ENCODE measurements around the gene CCDC88C.

The CCDC88C gene

GRCh38 chr14:91311284-91311662 lies 106.3 kb downstream of the CCDC88C start:
- Histone ChIP-seq H3K27me3 (ENCODE audit: insufficient read depth, low read length) (no peaks in the 10 kb centered on the region), H3K4me3 (ENCODE audit: low read length) (no peak overlapping the region), H3K4me1 (ENCODE audit: insufficient read depth, low read length) (peaks cover 8% of the 10 kb centered on the region; the same call in 1 of the 2 replicates), H3K9me3 (ENCODE audit: insufficient read depth, low read depth, low read length) (peaks cover 26% of the 10 kb centered on the region), H3K27ac (ENCODE audit: low read length) (no peak overlapping the region), H3K36me3 (ENCODE audit: insufficient read depth, low read depth, low read length) (peaks cover 92% of the 10 kb centered on the region), H3K9ac (ENCODE audit: low read depth, low read length) (no peak overlapping the region)

GRCh38 chr14:91310606-91311283 lies 106.9 kb downstream of the CCDC88C start:
- H3K36me3 ChIP-seq (ENCODE audit: insufficient read depth, low read depth, low read length) = peaks cover 88% of the 10 kb centered on the region
- peaks cover 11% of the 10 kb centered on the region; the same call in 1 of the 2 replicates for H3K4me1 ChIP-seq (ENCODE audit: insufficient read depth, low read length)
- peaks cover 26% of the 10 kb centered on the region for H3K9me3 ChIP-seq (ENCODE audit: insufficient read depth, low read depth, low read length)
- H3K9ac ChIP-seq (ENCODE audit: low read depth, low read length) = no peak overlapping the region
- H3K4me3 ChIP-seq (ENCODE audit: low read length) = no peak overlapping the region
- no peak overlapping the region for H3K27ac ChIP-seq (ENCODE audit: low read length)
- no peaks in the 10 kb centered on the region for H3K27me3 ChIP-seq (ENCODE audit: insufficient read depth, low read length)

- peaks cover 18% of the 10 kb centered on the region; the same call in 1 of the 2 replicates for H3K4me1 ChIP-seq (ENCODE audit: insufficient read depth, low read length)
- no peaks in the 10 kb centered on the region for H3K27me3 ChIP-seq (ENCODE audit: insufficient read depth, low read length)
- no peak overlapping the region for H3K9ac ChIP-seq (ENCODE audit: low read depth, low read length)
- no peak overlapping the region for H3K4me3 ChIP-seq (ENCODE audit: low read length)
- H3K36me3 ChIP-seq (ENCODE audit: insufficient read depth, low read depth, low read length) = peaks cover 87% of the 10 kb centered on the region
- peaks cover 17% of the 10 kb centered on the region for H3K9me3 ChIP-seq (ENCODE audit: insufficient read depth, low read depth, low read length)
- no peak overlapping the region for H3K27ac ChIP-seq (ENCODE audit: low read length)
These were observed 107.8 kb downstream of the CCDC88C start for GRCh38 chr14:91309756-91310280.

- peaks cover 2% of the 10 kb centered on the region for H3K9me3 ChIP-seq (ENCODE audit: insufficient read depth, low read depth, low read length)
These were observed 109.3 kb downstream of the CCDC88C start for GRCh38 chr14:91308337-91308736.

GRCh38 chr14:91307652-91308051 lies 110.0 kb downstream of the CCDC88C start:
- Histone ChIP-seq H3K27me3 (ENCODE audit: insufficient read depth, low read length) (no peaks in the 10 kb centered on the region), H3K36me3 (ENCODE audit: insufficient read depth, low read depth, low read length) (peaks cover 74% of the 10 kb centered on the region), H3K4me1 (ENCODE audit: insufficient read depth, low read length) (peaks cover 27% of the 10 kb centered on the region; the same call in 1 of the 2 replicates), H3K9ac (ENCODE audit: low read depth, low read length) (no peak overlapping the region), H3K9me3 (ENCODE audit: insufficient read depth, low read depth, low read length) (no peaks in the 10 kb centered on the region), H3K4me3 (ENCODE audit: low read length) (no peak overlapping the region), H3K27ac (ENCODE audit: low read length) (no peak overlapping the region)

More at GRCh38 chr14:91308337-91308736, 109.3 kb downstream of the CCDC88C start:
- Histone ChIP-seq H3K4me1 (ENCODE audit: insufficient read depth, low read length) (peaks cover 24% of the 10 kb centered on the region; the same call in 1 of the 2 replicates), H3K27ac (ENCODE audit: low read length) (no peak overlapping the region), H3K27me3 (ENCODE audit: insufficient read depth, low read length) (no peaks in the 10 kb centered on the region), H3K9ac (ENCODE audit: low read depth, low read length) (no peak overlapping the region), H3K4me3 (ENCODE audit: low read length) (no peak overlapping the region), H3K36me3 (ENCODE audit: insufficient read depth, low read depth, low read length) (peaks cover 81% of the 10 kb centered on the region)

- Histone ChIP-seq H3K4me3 (ENCODE audit: low read length) (no peak overlapping the region), H3K27me3 (ENCODE audit: insufficient read depth, low read length) (no peaks in the 10 kb centered on the region)
These were observed 110.6 kb downstream of the CCDC88C start for GRCh38 chr14:91307046-91307445.

GRCh38 chr14:91306547-91306946 lies 111.1 kb downstream of the CCDC88C start:
- Histone ChIP-seq H3K9me3 (ENCODE audit: insufficient read depth, low read depth, low read length) (no peaks in the 10 kb centered on the region), H3K4me1 (ENCODE audit: insufficient read depth, low read length) (peaks cover 27% of the 10 kb centered on the region; the same call in 1 of the 2 replicates), H3K4me3 (ENCODE audit: low read length) (peak overlapping the region; percentile 30; the same call in 1 of the 2 replicates), H3K36me3 (ENCODE audit: insufficient read depth, low read depth, low read length) (peaks cover 80% of the 10 kb centered on the region), H3K27me3 (ENCODE audit: insufficient read depth, low read length) (no peaks in the 10 kb centered on the region), H3K27ac (ENCODE audit: low read length) (peak overlapping the region; percentile 11), H3K9ac (ENCODE audit: low read depth, low read length) (no peak overlapping the region)

More at GRCh38 chr14:91307046-91307445, 110.6 kb downstream of the CCDC88C start:
- Histone ChIP-seq H3K4me1 (ENCODE audit: insufficient read depth, low read length) (peaks cover 27% of the 10 kb centered on the region; the same call in 1 of the 2 replicates), H3K9me3 (ENCODE audit: insufficient read depth, low read depth, low read length) (no peaks in the 10 kb centered on the region), H3K36me3 (ENCODE audit: insufficient read depth, low read depth, low read length) (peaks cover 76% of the 10 kb centered on the region), H3K9ac (ENCODE audit: low read depth, low read length) (no peak overlapping the region), H3K27ac (ENCODE audit: low read length) (peak overlapping the region; percentile 11)

- Histone ChIP-seq H3K9ac (ENCODE audit: low read depth, low read length) (0 out of 2 replicates have a peak overlapping the region, but pooled peaks have one; percentile 14), H3K27me3 (ENCODE audit: insufficient read depth, low read length) (no peaks in the 10 kb centered on the region), H3K9me3 (ENCODE audit: insufficient read depth, low read depth, low read length) (no peaks in the 10 kb centered on the region), H3K4me1 (ENCODE audit: insufficient read depth, low read length) (peaks cover 27% of the 10 kb centered on the region; the same call in 1 of the 2 replicates), H3K27ac (ENCODE audit: low read length) (peak overlapping the region; percentile 43), H3K4me3 (ENCODE audit: low read length) (peak overlapping the region; percentile 30; the same call in 1 of the 2 replicates), H3K36me3 (ENCODE audit: insufficient read depth, low read depth, low read length) (peaks cover 77% of the 10 kb centered on the region)
These were observed 111.8 kb downstream of the CCDC88C start for GRCh38 chr14:91305650-91306431.

- H3K27me3 ChIP-seq (ENCODE audit: insufficient read depth, low read length) = no peaks in the 10 kb centered on the region
- H3K9ac ChIP-seq (ENCODE audit: low read depth, low read length) = peak overlapping the region; percentile 64; the same call in 1 of the 2 replicates
- H3K4me3 ChIP-seq (ENCODE audit: low read length) = peak overlapping the region; percentile 55; the same call in 1 of the 2 replicates
- peaks cover 27% of the 10 kb centered on the region; the same call in 1 of the 2 replicates for H3K4me1 ChIP-seq (ENCODE audit: insufficient read depth, low read length)
- no peaks in the 10 kb centered on the region for H3K9me3 ChIP-seq (ENCODE audit: insufficient read depth, low read depth, low read length)
- H3K27ac ChIP-seq (ENCODE audit: low read length) = peak overlapping the region; percentile 38
- H3K36me3 ChIP-seq (ENCODE audit: insufficient read depth, low read depth, low read length) = peaks cover 78% of the 10 kb centered on the region
These were observed 113.7 kb downstream of the CCDC88C start for GRCh38 chr14:91303924-91304229.

- Histone ChIP-seq H3K9ac (ENCODE audit: low read depth, low read length) (peak overlapping the region; percentile 64; the same call in 1 of the 2 replicates), H3K27me3 (ENCODE audit: insufficient read depth, low read length) (no peaks in the 10 kb centered on the region), H3K27ac (ENCODE audit: low read length) (peak overlapping the region; percentile 38), H3K4me3 (ENCODE audit: low read length) (peak overlapping the region; percentile 55; the same call in 1 of the 2 replicates), H3K4me1 (ENCODE audit: insufficient read depth, low read length) (peaks cover 27% of the 10 kb centered on the region; the same call in 1 of the 2 replicates), H3K9me3 (ENCODE audit: insufficient read depth, low read depth, low read length) (no peaks in the 10 kb centered on the region), H3K36me3 (ENCODE audit: insufficient read depth, low read depth, low read length) (peaks cover 77% of the 10 kb centered on the region)
These were observed 114.3 kb downstream of the CCDC88C start for GRCh38 chr14:91303091-91303923.

- H3K36me3 ChIP-seq (ENCODE audit: insufficient read depth, low read depth, low read length) = peaks cover 74% of the 10 kb centered on the region
- H3K27ac ChIP-seq (ENCODE audit: low read length) = no peak overlapping the region
- no peaks in the 10 kb centered on the region for H3K27me3 ChIP-seq (ENCODE audit: insufficient read depth, low read length)
- peaks cover 27% of the 10 kb centered on the region; the same call in 1 of the 2 replicates for H3K4me1 ChIP-seq (ENCODE audit: insufficient read depth, low read length)
- H3K4me3 ChIP-seq (ENCODE audit: low read length) = no peak overlapping the region
- H3K9me3 ChIP-seq (ENCODE audit: insufficient read depth, low read depth, low read length) = no peaks in the 10 kb centered on the region
- H3K9ac ChIP-seq (ENCODE audit: low read depth, low read length) = no peak overlapping the region
These were observed 115.2 kb downstream of the CCDC88C start for GRCh38 chr14:91302391-91302790.

Measured in iPS-20b (cell line).